ENCODE results near the gene CPPED1. TPM values are rescaled to one million over a fixed set of nuclear protein-coding genes. Genes with fewer than 3 reads are reported as not detected.
A peak's percentile ranks its signal among the peaks of the same experiment; 100 is the strongest.

Gene CPPED1
- polyA plus RNA-seq, 3 donors: 100 to 292 (median 259) TPM

DNA sequence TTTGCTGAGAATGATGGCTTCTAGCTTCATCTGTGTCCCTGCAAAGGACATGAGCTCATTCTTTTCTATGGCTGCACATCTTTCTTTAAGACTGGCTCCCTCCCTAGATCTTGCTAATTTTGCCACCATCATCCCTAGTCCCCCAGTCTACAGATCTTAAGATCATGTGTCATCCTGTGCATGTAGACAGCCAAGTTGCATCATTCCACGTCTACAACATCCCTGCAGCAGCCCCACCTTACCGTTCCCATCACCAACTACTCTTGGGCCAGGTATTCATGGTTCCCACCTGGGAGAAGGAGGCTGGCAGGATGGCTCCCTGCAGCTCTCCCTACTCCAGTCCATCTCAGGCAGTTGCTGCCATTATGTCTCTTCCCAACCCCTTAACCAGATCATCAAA is 12.3 kb downstream of the CPPED1 start:
- Histone ChIP-seq H3K4me3 (replicated peaks in 1 of 3; ENCODE audit: low read depth in 2 of 3, low read length in 3 of 3) (no peak overlapping the region), H3K36me3 (replicated peaks in 1 of 2; ENCODE audit: control insufficient read depth in 1 of 2, insufficient read depth in 2 of 2, low read length in 2 of 2) (peaks cover 9 to 88% of the 10 kb centered on the region in 2 donors), H3K27me3 (ENCODE audit: control insufficient read depth in 2 of 2, insufficient read depth in 2 of 2, low read length in 2 of 2) (no peaks in the 10 kb centered on the region), H3K27ac (ENCODE audit: low read depth in 1 of 2, low read length in 2 of 2) (no peak overlapping the region), H3K4me2 (replicated peaks; ENCODE audit: extremely low read depth, low read length, poor library complexity, severe bottlenecking) (no peak overlapping the region), H3K4me1 (ENCODE audit: control insufficient read depth in 1 of 2, insufficient read depth in 2 of 2, low read length in 2 of 2) (no peaks in the 10 kb centered on the region), H3K79me2 (ENCODE audit: insufficient read depth, low read length) (peaks cover 100% of the 10 kb centered on the region), H3K9me3 (replicated peaks in 1 of 2; ENCODE audit: control insufficient read depth in 1 of 2, insufficient read depth in 1 of 2, low read length in 2 of 2) (peaks cover 8 to 13% of the 10 kb centered on the region in 2 donors), H2AFZ (ENCODE audit: insufficient read depth, low read depth, low read length, poor library complexity, severe bottlenecking) (no peak overlapping the region), H3K9ac (ENCODE audit: insufficient read depth, low read length, poor library complexity, severe bottlenecking) (no peak overlapping the region), H4K20me1 (ENCODE audit: insufficient read depth, low read length) (peaks cover 100% of the 10 kb centered on the region)
- peaks cover 56 to 78% of the 10 kb centered on the region in 2 donors for H3K36me3 Mint-ChIP-seq
- peaks cover 3 to 16% (median 7%) of the 10 kb centered on the region in 7 donors for H3K9me3 Mint-ChIP-seq
- no peak for DNase-seq
- intact Hi-C loops (cut with micrococcal nuclease): no loop called here
- TF ChIP-seq, protein P1, sequence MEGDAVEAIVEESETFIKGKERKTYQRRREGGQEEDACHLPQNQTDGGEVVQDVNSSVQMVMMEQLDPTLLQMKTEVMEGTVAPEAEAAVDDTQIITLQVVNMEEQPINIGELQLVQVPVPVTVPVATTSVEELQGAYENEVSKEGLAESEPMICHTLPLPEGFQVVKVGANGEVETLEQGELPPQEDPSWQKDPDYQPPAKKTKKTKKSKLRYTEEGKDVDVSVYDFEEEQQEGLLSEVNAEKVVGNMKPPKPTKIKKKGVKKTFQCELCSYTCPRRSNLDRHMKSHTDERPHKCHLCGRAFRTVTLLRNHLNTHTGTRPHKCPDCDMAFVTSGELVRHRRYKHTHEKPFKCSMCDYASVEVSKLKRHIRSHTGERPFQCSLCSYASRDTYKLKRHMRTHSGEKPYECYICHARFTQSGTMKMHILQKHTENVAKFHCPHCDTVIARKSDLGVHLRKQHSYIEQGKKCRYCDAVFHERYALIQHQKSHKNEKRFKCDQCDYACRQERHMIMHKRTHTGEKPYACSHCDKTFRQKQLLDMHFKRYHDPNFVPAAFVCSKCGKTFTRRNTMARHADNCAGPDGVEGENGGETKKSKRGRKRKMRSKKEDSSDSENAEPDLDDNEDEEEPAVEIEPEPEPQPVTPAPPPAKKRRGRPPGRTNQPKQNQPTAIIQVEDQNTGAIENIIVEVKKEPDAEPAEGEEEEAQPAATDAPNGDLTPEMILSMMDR (IDR thresholded peaks at IDR 0.05): no peak
- H3K4me3 Mint-ChIP-seq: no peak overlapping the region
- 68% methylated on average over 2 of the region's 2 CpGs for whole genome bisulfite sequencing (ENCODE audit: insufficient coverage)
- H3K4me1 Mint-ChIP-seq: peaks cover 27% of the 10 kb centered on the region
- peaks cover 0 to 2% (median 0%) of the 10 kb centered on the region in 3 donors for H3K27me3 Mint-ChIP-seq (ENCODE audit: low read depth in 3 of 3)
- peak overlapping the region in 5 of 7 donors; percentile 0 to 68 (median 27) for H3K27ac Mint-ChIP-seq

DNA sequence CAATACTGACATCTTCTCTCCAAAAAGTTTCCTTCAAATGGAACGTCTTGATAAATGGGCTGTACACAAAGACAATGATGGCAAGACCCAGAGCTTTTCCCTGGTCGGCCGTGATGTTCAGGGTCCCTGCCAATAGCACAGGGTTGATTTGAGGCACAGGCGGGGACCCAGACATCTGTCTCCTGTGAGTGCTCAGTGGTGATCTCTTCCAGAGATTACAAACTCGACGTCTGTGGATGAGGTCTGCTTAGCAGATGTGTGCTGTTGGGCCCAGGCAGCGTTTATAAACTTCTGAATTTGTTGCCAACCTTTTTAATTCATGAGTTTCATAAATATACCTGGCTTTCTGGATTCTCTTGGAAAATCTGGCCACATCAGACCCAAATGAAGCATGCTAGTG is 14.9 kb downstream of the CPPED1 start:
- Histone ChIP-seq H3K27ac (ENCODE audit: low read depth in 1 of 2, low read length in 2 of 2) (peak overlapping the region in 1 of 2 donors; percentile 26), H3K9ac (ENCODE audit: insufficient read depth, low read length, poor library complexity, severe bottlenecking) (no peak overlapping the region), H4K20me1 (ENCODE audit: insufficient read depth, low read length) (peaks cover 100% of the 10 kb centered on the region), H3K4me3 (replicated peaks in 1 of 3; ENCODE audit: low read depth in 2 of 3, low read length in 3 of 3) (no peak overlapping the region), H3K9me3 (replicated peaks in 1 of 2; ENCODE audit: control insufficient read depth in 1 of 2, insufficient read depth in 1 of 2, low read length in 2 of 2) (peaks cover 13 to 17% of the 10 kb centered on the region in 2 donors), H2AFZ (ENCODE audit: insufficient read depth, low read depth, low read length, poor library complexity, severe bottlenecking) (no peak overlapping the region), H3K36me3 (replicated peaks in 1 of 2; ENCODE audit: control insufficient read depth in 1 of 2, insufficient read depth in 2 of 2, low read length in 2 of 2) (peaks cover 17 to 93% of the 10 kb centered on the region in 2 donors), H3K27me3 (ENCODE audit: control insufficient read depth in 2 of 2, insufficient read depth in 2 of 2, low read length in 2 of 2) (no peaks in the 10 kb centered on the region), H3K4me2 (replicated peaks; ENCODE audit: extremely low read depth, low read length, poor library complexity, severe bottlenecking) (no peak overlapping the region), H3K79me2 (ENCODE audit: insufficient read depth, low read length) (peaks cover 100% of the 10 kb centered on the region), H3K4me1 (ENCODE audit: control insufficient read depth in 1 of 2, insufficient read depth in 2 of 2, low read length in 2 of 2) (no peaks in the 10 kb centered on the region)
- Mint-ChIP-seq H3K9me3 (peaks cover 9 to 21% (median 13%) of the 10 kb centered on the region in 7 donors), H3K4me1 (peaks cover 22% of the 10 kb centered on the region), H3K36me3 (peaks cover 63 to 72% of the 10 kb centered on the region in 2 donors), H3K27ac (peak overlapping the region in 1 of 7 donors; percentile 74), H3K27me3 (ENCODE audit: low read depth in 3 of 3) (peaks cover 0 to 2% (median 0%) of the 10 kb centered on the region in 3 donors), H3K4me3 (no peak overlapping the region)
- intact Hi-C loops (cut with micrococcal nuclease): no loop called here
- no peak for DNase-seq
- WGBS (ENCODE audit: insufficient coverage): 100% methylated on average over 4 of the region's 7 CpGs
- TF ChIP-seq, protein P1 (IDR thresholded peaks at IDR 0.05): no peak
